Peyer's patch (tissue), 4 donors: ENCODE results near the gene COIL. TPM values are rescaled to one million over a fixed set of nuclear protein-coding genes. Genes with fewer than 3 reads are reported as not detected.
A peak's percentile ranks its signal among the peaks of the same experiment; 100 is the strongest.

Experiments used
- DNase-seq, 3 donors: peaks; one replicate each; pipeline ENCODE4 v3.0.0-alpha.2; 2017 to 2019
- H3K27ac ChIP-seq, 4 donors: fragments of 200-600 bp; sonication (generic); one replicate each; pipeline ENCODE4 v1.5.1; 2016 to 2019
- H3K27me3 ChIP-seq, 2 donors: fragments of 200-600 bp; sonication (generic); one replicate each; pipeline ENCODE4 v1.5.1; 2019
- H3K36me3 ChIP-seq, 3 donors: fragments of 200-600 bp; sonication (generic); one replicate each; pipeline ENCODE4 v1.5.1; 2016 to 2019
- H3K4me1 ChIP-seq, 4 donors: fragments of 200-600 bp; sonication (generic); one replicate each; pipeline ENCODE4 v1.5.1; 2016 to 2019
- H3K4me3 ChIP-seq, 4 donors: fragments of 200-600 bp; sonication (generic); 1 replicate in 3 of 4; 2 replicates in 1 of 4; pipeline ENCODE4 v1.5.1; 2016 to 2019; ENCODE audit warnings: mild to moderate bottlenecking in 1 of 4
- H3K9me3 ChIP-seq, 4 donors: fragments of 200-600 bp; sonication (generic); one replicate each; pipeline ENCODE4 v1.5.1; 2016 to 2019; ENCODE audit warnings: mild to moderate bottlenecking in 1 of 4
- POLR2A ChIP-seq, 2 donors: fragments of 450-650 bp; IDR thresholded peaks; one replicate each; pipeline ENCODE4 v1.5.1; 2017; ENCODE audit warnings: antibody characterized with exemption in 2 of 2, mild to moderate bottlenecking in 2 of 2, moderate library complexity in 2 of 2
- total RNA-seq, 4 donors: library from RNA; depleted of rRNA; stranded (reverse); fragments of >200 nt; gene quantifications; one replicate each; pipeline ENCODE4 v1.1.0, GENCODE V29; 2016
- TF ChIP-seq, protein P1 (sequence below), 6 experiments: fragments of 450-650 bp in 4 of 6; fragments of 200-600 bp in 2 of 6; sonication (generic) in 1 of 6; IDR thresholded peaks; one replicate each; pipeline ENCODE4 v1.5.1; 2017 to 2019; ENCODE audit warnings: antibody characterized with exemption in 6 of 6, mild to moderate bottlenecking in 3 of 6, moderate library complexity in 1 of 6

The COIL gene
- total RNA-seq, 4 donors from 2014 or later, result 8.6 to 20.6 (median 12.5) TPM

DNA sequence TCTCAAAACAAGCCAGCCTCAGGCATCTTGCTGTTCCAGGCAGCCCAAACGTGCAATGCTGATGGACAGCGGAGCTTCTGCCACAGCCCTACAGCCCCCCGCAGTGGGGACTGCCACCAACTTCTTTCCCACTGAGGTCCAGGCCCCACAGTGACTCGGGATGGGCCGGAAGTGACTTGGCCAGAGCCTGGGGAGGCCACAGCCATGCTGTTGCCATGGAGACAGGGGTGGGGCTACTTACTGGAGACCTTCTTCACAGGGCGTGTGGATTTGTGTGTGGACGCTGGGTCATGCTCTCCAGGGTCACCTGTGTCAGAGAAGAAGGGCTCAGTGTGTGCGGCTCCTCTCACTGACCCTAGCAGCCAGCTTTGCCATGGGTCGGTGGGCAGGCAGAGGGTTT, 62.0 kb downstream of the COIL start:
- TF ChIP-seq, protein P1, sequence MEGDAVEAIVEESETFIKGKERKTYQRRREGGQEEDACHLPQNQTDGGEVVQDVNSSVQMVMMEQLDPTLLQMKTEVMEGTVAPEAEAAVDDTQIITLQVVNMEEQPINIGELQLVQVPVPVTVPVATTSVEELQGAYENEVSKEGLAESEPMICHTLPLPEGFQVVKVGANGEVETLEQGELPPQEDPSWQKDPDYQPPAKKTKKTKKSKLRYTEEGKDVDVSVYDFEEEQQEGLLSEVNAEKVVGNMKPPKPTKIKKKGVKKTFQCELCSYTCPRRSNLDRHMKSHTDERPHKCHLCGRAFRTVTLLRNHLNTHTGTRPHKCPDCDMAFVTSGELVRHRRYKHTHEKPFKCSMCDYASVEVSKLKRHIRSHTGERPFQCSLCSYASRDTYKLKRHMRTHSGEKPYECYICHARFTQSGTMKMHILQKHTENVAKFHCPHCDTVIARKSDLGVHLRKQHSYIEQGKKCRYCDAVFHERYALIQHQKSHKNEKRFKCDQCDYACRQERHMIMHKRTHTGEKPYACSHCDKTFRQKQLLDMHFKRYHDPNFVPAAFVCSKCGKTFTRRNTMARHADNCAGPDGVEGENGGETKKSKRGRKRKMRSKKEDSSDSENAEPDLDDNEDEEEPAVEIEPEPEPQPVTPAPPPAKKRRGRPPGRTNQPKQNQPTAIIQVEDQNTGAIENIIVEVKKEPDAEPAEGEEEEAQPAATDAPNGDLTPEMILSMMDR (IDR thresholded peaks at IDR 0.05), result no peak
- TF ChIP-seq POLR2A (IDR thresholded peaks at IDR 0.05), result no peak

DNA sequence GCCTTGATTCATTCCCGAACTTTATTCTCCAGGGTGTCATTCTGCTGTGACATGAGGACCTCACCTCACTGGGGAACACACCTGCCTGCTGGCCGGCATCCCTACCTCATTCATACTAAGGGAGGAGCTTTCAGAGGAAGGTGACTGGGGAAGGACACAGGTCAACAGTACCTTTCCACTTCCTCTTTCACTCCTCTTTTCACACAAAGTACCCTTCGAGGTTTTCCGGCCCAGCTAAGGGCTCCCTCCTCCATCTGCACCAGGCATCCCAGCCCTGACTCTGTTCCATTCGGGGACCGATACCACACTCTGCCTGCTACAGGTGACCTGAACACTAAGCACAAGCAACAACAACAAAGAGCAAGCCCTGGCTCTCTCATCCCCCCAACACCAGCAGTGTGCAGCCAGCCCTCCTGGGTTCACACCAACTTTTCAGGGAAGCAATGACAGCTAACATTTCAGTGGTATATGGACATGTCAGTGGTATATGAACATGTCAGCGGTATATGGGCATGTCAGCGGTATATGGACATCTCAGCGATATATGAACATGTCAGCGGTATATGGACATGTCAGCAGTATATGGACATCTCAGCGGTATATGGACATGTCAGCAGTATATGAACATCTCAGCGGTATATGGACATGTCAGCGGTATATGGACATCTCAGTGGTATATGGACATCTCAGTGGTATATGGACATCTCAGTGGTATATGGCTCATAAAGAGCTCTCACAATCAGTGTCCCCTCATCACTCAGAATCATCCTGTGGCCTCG, 63.0 kb downstream of the COIL start:
- peak overlapping the region in 3 of 4 donors; percentile 2 to 34 (median 27) for H3K27ac ChIP-seq
- no peak overlapping the region for H3K4me3 ChIP-seq
- H3K9me3 ChIP-seq, result no peaks in the 10 kb centered on the region
- TF ChIP-seq, protein P1 (IDR thresholded peaks at IDR 0.05), result no peak
- TF ChIP-seq POLR2A (IDR thresholded peaks at IDR 0.05), result no peak
- DNase-seq, result peak in 2 of 3 donors; percentile 66 to 69
- no peaks in the 10 kb centered on the region for H3K27me3 ChIP-seq
- peaks cover 0 to 12% (median 4%) of the 10 kb centered on the region in 4 donors for H3K4me1 ChIP-seq
- peaks cover 0 to 100% (median 0%) of the 10 kb centered on the region in 3 donors for H3K36me3 ChIP-seq

More for the DNA sequence above, 62.0 kb downstream of the COIL start:
- Histone ChIP-seq H3K36me3 (peaks cover 0 to 100% (median 0%) of the 10 kb centered on the region in 3 donors), H3K27me3 (no peaks in the 10 kb centered on the region), H3K9me3 (no peaks in the 10 kb centered on the region), H3K4me3 (no peak overlapping the region), H3K4me1 (peaks cover 0 to 12% (median 4%) of the 10 kb centered on the region in 4 donors), H3K27ac (no peak overlapping the region)
- peak in 1 of 3 donors; percentile 48 for DNase-seq

DNA sequence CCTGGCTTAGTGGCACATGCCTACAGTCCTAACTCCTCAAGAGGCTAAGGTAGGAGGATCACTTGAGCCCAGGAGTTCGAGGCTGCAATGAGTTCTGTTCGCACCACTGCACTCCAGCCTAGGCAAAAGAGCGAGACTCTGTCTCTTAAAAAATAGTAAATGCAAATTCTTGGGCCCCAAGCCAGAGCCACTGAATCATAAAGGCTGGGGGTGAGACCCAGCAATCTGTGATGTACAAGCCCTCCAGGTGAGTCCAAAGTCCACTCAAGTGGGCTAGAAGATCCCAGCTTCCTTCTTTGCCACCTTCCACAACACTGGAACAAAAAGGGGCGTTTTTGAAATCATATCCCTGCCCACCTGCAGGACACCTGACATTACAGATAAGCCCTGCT, 63.9 kb downstream of the COIL start:
- TF ChIP-seq, protein P1 (IDR thresholded peaks at IDR 0.05), result no peak
- no peak for TF ChIP-seq POLR2A (IDR thresholded peaks at IDR 0.05)
- peak in 1 of 3 donors; percentile 65 for DNase-seq

DNA sequence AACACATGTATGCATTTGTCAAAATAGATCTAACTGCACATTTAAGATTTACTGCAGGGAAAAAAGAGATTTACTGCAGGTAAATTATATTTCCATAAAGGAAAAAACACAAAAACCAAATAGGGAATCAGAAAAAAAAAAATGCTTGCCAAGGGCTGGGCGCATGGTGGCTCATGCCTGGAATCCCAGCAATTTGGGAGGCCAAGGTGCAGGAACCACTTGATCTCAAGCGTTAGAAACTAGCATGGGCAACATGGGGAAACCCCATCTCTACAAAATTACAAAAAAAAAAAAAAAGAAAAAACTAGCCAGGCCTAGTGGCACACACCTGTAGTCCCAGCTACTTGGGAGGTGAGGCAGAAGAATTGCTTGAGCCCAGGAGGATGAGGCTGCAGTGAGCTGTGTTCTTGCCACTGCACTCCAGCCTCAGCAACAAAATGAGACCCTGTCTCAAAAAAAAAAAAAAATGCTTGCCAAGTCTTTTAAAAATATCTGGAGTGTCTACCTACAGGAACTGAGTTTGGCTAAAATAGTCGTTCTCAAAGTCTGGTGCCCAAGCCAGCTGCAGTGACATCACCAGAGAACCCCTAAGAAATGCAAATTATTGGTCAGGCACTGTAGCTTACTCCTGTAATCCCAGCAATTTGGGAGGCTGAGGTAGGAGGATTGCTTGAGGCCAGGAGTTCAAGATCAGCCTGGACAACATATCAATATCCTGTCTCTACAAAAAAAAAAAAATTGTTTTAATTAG, 64.5 kb downstream of the COIL start:
- H3K4me3 ChIP-seq, result no peak overlapping the region
- H3K27ac ChIP-seq, result no peak overlapping the region
- peaks cover 0 to 12% (median 4%) of the 10 kb centered on the region in 4 donors for H3K4me1 ChIP-seq
- H3K27me3 ChIP-seq, result no peaks in the 10 kb centered on the region
- no peaks in the 10 kb centered on the region for H3K9me3 ChIP-seq
- TF ChIP-seq, protein P1 (IDR thresholded peaks at IDR 0.05), result no peak
- no peak for TF ChIP-seq POLR2A (IDR thresholded peaks at IDR 0.05)
- DNase-seq, result no peak
- H3K36me3 ChIP-seq, result peaks cover 0 to 99% (median 0%) of the 10 kb centered on the region in 3 donors

More for the DNA sequence above, 63.9 kb downstream of the COIL start:
- peaks cover 0 to 99% (median 0%) of the 10 kb centered on the region in 3 donors for H3K36me3 ChIP-seq
- peak overlapping the region in 2 of 4 donors; percentile 27 to 34 for H3K27ac ChIP-seq
- H3K9me3 ChIP-seq, result no peaks in the 10 kb centered on the region
- H3K4me3 ChIP-seq, result no peak overlapping the region
- H3K4me1 ChIP-seq, result peaks cover 0 to 12% (median 4%) of the 10 kb centered on the region in 4 donors
- H3K27me3 ChIP-seq, result no peaks in the 10 kb centered on the region

DNA sequence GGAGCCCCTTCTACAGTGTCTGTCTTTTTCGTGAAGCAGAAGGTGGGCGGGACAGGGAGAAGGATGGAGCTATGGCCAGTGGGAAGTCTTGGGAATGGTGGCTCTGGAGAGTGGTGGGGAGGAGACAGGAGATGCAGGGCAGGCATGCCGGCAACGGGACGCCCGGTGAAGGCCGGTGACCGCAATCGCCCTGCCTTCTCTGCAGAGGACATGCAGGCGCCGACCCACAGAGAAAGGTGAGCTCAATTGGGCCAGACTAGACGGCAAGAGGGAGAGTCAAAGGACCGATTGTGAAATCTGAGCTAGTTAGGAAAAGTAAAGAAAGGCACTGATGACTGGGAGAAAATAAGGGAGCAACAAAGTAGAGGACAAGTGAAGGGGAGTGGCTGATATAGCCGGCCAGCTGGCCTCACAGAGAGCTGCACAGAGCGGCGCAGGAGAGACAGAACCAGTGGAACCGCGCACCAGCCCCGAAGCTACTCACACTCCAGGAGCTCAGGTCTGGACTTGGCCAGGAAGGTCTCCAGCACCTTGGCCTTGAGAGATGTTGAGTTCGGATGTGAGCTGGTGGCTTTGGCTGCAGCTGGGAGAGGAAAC, 65.9 kb downstream of the COIL start:
- no peak overlapping the region for H3K4me3 ChIP-seq
- peaks cover 0 to 12% (median 4%) of the 10 kb centered on the region in 4 donors for H3K4me1 ChIP-seq
- no peak for TF ChIP-seq POLR2A (IDR thresholded peaks at IDR 0.05)
- TF ChIP-seq, protein P1 (IDR thresholded peaks at IDR 0.05), result no peak
- peaks cover 0 to 99% (median 0%) of the 10 kb centered on the region in 3 donors for H3K36me3 ChIP-seq
- H3K27ac ChIP-seq, result no peak overlapping the region
- no peaks in the 10 kb centered on the region for H3K9me3 ChIP-seq
- H3K27me3 ChIP-seq, result no peaks in the 10 kb centered on the region
- no peak for DNase-seq
